Forelimb muscle (tissue), 1 donor: ENCODE results near the gene BNC1. TPM values are rescaled to one million over a fixed set of nuclear protein-coding genes. Genes with fewer than 3 reads are reported as not detected.
"Not testable (repeated sequence)": the region's sequence is repeated elsewhere in the genome, so short reads cannot be mapped to it uniquely, and the experiment has no call there.

Experiments used
- DNase-seq: peaks from one replicate; pipeline ENCODE4 v3.0.0-alpha.2; 2013; ENCODE audit warnings: low read depth
- polyA plus RNA-seq: library from polyadenylated mRNA; unstranded; fragments of 120-200 nt; gene quantifications from one replicate; pipeline ENCODE4 v1.2.1, GENCODE V29; 2013; ENCODE audit not compliant: insufficient read length

BNC1 gene
- polyA plus RNA-seq, 1 donor: 1.8 TPM

GRCh38 chr15:83293201-83293600, 8.7 kb upstream of the BNC1 start:
- DNase-seq: no peak

- DNase-seq: no peak
Measured at GRCh38 chr15:83292317-83292716, 7.9 kb upstream of the BNC1 start.

GRCh38 chr15:83290236-83290635, 5.8 kb upstream of the BNC1 start:
- no peak for DNase-seq

- no peak for DNase-seq
Measured at GRCh38 chr15:83289160-83289559, 4.7 kb upstream of the BNC1 start.

GRCh38 chr15:83288381-83288801, 3.9 kb upstream of the BNC1 start:
- DNase-seq: no peak

GRCh38 chr15:83287541-83288027, 3.1 kb upstream of the BNC1 start:
- no peak for DNase-seq

- DNase-seq: no peak
Measured at GRCh38 chr15:83285979-83286553, 1.6 kb upstream of the BNC1 start.

GRCh38 chr15:83285284-83285978, 967 bp upstream of the BNC1 start:
- DNase-seq: no peak

- DNase-seq: no peak
Measured at GRCh38 chr15:83283813-83284558, 478 bp downstream of the BNC1 start.

- DNase-seq: no peak
Measured at GRCh38 chr15:83283138-83283812, 1.2 kb downstream of the BNC1 start.

GRCh38 chr15:83282776-83283137, 1.7 kb downstream of the BNC1 start:
- no peak for DNase-seq

GRCh38 chr15:83282141-83282540, 2.3 kb downstream of the BNC1 start:
- DNase-seq: no peak

GRCh38 chr15:83278191-83278590, 6.3 kb downstream of the BNC1 start:
- no peak for DNase-seq

- DNase-seq: no peak
Measured at GRCh38 chr15:83276661-83277060, 7.8 kb downstream of the BNC1 start.

- DNase-seq: no peak
Measured at GRCh38 chr15:83275412-83275811, 9.1 kb downstream of the BNC1 start.

GRCh38 chr15:83270176-83270575, 14.3 kb downstream of the BNC1 start:
- DNase-seq: no peak

- no peak for DNase-seq
Measured at GRCh38 chr15:83268147-83268546, 16.3 kb downstream of the BNC1 start.

GRCh38 chr15:83262594-83263315, 21.7 kb downstream of the BNC1 start:
- DNase-seq: no peak

GRCh38 chr15:83262181-83262580, 22.3 kb downstream of the BNC1 start:
- not testable (repeated sequence) for DNase-seq

GRCh38 chr15:83250781-83251180, 33.7 kb downstream of the BNC1 start:
- DNase-seq: no peak

GRCh38 chr15:83249030-83249343, 35.5 kb downstream of the BNC1 start:
- no peak for DNase-seq
